Thoracic aorta (tissue), 2 donors: Measurements from ENCODE around the gene CHTF18. TPM values are rescaled to one million over a fixed set of nuclear protein-coding genes. Genes with fewer than 3 reads are reported as not detected.

Source experiments
- ATAC-seq: fragments of 150-250 bp; one replicate; pipeline ENCODE4 v1.8.0; 2017; ENCODE audit warnings: low read depth; ENCODE audit not compliant: insufficient number of reproducible peaks, low FRiP score
- DNase-seq: peaks from one replicate; pipeline ENCODE4 v3.0.0-alpha.2; 2020; ENCODE audit warnings: low spot score
- H3K27ac ChIP-seq, 2 donors: fragments of 200-600 bp; sonication (generic); 1 replicate in 1 of 2; 2 replicates in 1 of 2; pipeline ENCODE4 v1.5.1; 2016; ENCODE audit warnings: mild to moderate bottlenecking in 2 of 2, moderate library complexity in 2 of 2
- H3K27me3 ChIP-seq: fragments of 200-600 bp; sonication (generic); replicated peaks from 2 replicates; pipeline ENCODE4 v1.6.0; 2016; ENCODE audit warnings: mild to moderate bottlenecking; ENCODE audit not compliant: insufficient read depth
- H3K36me3 ChIP-seq: fragments of 200-600 bp; sonication (generic); one replicate; pipeline ENCODE4 v1.5.1; 2016
- H3K4me1 ChIP-seq, 2 donors: fragments of 200-600 bp; sonication (generic); 1 replicate in 1 of 2; 2 replicates in 1 of 2; pipeline versions ENCODE4 v1.5.1 to v1.6.0; 2016; ENCODE audit warnings: low read depth in 2 of 2, mild to moderate bottlenecking in 1 of 2; ENCODE audit not compliant: control insufficient read depth in 1 of 2
- H3K4me3 ChIP-seq: fragments of 200-600 bp; sonication (generic); 2 replicates; pipeline ENCODE4 v1.5.1; 2016; ENCODE audit warnings: mild to moderate bottlenecking
- H3K9me3 ChIP-seq: fragments of 200-600 bp; sonication (generic); 2 replicates; pipeline ENCODE4 v1.5.1; 2016
- total RNA-seq, 2 donors: library from RNA; depleted of rRNA; stranded (reverse); fragments of >200 nt; gene quantifications; one replicate each; pipeline versions ENCODE4 v1.1.0 to v1.2.3, GENCODE V29; 2016
- TF ChIP-seq, protein P1 (sequence below): fragments of 200-600 bp; sonication (generic); IDR thresholded peaks from one replicate; pipeline ENCODE4 v1.5.1; 2019; ENCODE audit warnings: antibody characterized with exemption

The CHTF18 gene
- total RNA-seq, 2 donors from 2014 or later, result 10.2 to 15.4 TPM

DNA sequence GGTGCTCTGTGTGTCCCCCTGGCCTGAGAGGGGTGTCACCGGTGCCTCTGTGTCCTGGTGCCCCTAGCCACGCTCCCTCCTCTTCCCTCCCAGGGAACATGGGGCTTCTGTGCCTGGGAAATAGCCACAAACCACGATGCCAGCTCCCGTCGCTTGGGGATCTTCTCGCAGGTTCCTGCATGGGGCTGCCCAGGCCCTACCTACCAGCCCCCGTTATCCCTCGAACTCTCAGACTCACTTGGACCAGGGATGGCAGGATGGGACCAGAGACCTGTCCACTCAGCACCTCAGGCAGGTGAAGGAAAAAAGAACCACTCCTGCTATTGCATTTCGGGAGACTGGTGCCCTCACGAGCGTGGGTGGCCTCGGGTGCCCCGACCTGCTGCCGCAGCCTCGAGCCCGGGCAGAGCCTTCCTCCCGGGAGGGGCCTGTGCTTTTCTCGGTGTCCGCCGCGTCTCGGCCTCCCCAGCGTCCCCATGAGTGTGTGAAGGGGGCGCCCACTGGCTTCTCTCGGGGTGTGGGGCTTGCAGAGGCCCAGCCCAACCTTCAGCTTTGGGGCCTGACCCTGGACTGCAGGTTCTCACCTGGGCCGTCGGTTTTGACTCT is 53.1 kb downstream of the CHTF18 start:
- peaks cover 7% of the 10 kb centered on the region for H3K9me3 ChIP-seq
- no peaks in the 10 kb centered on the region for H3K27me3 ChIP-seq
- H3K27ac ChIP-seq, result no peak overlapping the region
- ATAC-seq (no peak), DNase-seq (no peak)
- no peaks in the 10 kb centered on the region for H3K36me3 ChIP-seq
- H3K4me3 ChIP-seq, result no peak overlapping the region
- TF ChIP-seq, protein P1, sequence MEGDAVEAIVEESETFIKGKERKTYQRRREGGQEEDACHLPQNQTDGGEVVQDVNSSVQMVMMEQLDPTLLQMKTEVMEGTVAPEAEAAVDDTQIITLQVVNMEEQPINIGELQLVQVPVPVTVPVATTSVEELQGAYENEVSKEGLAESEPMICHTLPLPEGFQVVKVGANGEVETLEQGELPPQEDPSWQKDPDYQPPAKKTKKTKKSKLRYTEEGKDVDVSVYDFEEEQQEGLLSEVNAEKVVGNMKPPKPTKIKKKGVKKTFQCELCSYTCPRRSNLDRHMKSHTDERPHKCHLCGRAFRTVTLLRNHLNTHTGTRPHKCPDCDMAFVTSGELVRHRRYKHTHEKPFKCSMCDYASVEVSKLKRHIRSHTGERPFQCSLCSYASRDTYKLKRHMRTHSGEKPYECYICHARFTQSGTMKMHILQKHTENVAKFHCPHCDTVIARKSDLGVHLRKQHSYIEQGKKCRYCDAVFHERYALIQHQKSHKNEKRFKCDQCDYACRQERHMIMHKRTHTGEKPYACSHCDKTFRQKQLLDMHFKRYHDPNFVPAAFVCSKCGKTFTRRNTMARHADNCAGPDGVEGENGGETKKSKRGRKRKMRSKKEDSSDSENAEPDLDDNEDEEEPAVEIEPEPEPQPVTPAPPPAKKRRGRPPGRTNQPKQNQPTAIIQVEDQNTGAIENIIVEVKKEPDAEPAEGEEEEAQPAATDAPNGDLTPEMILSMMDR, result no peak
- no peaks in the 10 kb centered on the region for H3K4me1 ChIP-seq

DNA sequence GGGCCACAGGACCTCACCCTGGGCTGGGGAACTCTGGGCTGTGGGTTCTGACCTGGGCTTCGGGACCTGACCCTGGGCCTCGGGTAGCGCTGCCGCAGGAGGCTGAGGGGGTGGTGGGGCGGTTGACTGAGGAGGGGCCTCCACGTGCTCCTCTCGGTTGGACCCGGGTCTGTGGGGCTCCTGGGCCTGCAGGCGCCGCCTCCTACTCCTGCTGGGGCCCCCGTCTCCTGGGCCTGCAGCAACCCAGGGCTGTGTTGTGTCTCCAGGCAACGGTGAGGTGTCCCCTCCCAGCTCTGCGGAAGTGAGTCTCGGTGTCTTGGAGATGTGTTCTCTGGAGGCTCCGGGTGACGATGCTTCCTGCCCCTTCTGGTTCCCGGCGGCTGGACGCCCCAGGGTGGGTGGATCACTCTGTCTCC is 53.6 kb downstream of the CHTF18 start:
- Histone ChIP-seq H3K36me3 (no peaks in the 10 kb centered on the region), H3K9me3 (peaks cover 2% of the 10 kb centered on the region), H3K4me3 (no peak overlapping the region), H3K4me1 (no peaks in the 10 kb centered on the region), H3K27ac (no peak overlapping the region), H3K27me3 (no peaks in the 10 kb centered on the region)
- no peak for DNase-seq
- TF ChIP-seq, protein P1, result no peak
- ATAC-seq, result no peak

DNA sequence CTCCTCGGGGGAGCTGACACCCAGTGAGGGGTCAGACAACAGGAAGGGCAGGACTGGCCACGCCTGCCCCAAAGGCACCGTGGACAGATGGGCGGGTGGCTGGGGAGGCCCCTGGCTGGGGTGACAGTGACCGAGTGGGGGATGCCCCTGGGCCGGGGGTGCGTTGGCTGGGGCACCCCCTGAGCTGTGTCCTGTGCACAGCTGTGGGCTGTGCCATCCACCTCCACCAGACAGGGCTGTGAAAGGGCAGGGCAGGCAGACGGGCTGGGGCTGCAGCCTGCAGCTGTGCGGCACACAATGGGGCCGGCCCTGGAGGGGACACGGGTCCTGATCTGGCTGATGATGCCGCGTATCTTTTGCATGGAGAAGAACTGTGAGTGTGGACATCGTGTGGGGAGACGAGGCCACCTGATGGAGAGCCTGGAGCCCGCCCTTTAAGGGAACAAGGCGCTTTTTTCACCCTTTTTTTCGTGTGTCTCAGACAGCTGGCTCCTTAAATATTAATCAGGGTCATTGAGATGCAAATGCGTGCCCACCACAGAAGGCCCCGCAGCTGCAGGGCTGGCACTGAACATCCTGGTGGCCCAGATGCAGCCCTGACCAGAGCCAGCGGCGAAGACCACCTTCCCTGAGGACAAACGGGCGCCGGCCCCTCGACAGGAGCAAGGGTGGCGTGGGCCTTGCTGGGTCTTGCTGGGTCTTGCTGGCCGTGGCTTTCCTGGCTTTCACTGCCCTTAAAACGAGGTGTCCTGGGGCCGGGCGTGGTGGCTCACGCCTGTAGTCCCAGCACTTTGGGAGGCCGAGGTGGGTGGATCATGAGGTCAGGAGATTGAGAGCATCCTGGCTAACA is 54.5 kb downstream of the CHTF18 start:
- Histone ChIP-seq H3K4me1 (no peaks in the 10 kb centered on the region), H3K4me3 (no peak overlapping the region), H3K27ac (no peak overlapping the region), H3K27me3 (no peaks in the 10 kb centered on the region), H3K9me3 (no peaks in the 10 kb centered on the region), H3K36me3 (no peaks in the 10 kb centered on the region)
- DNase-seq (no peak), ATAC-seq (no peak)
- TF ChIP-seq, protein P1, result no peak

DNA sequence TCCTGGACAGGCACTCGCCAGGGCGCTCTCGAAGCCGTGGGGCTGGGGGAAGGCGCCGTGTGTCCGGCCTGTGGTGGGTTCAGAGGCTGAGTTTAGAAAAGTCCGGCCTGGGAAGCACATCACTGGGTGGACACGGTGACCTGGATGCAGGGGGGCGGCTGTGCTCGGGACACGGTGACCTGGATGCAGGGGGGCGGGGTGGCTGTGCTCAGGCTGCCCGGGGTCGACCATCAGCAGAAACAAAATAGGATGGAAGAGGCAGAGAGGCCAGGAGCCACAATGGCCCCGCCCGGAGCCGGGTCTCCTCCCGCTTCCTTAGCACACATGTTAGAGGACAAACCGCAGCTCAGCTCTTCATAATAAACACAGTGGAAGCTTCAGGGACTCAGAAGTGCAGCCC is 55.4 kb downstream of the CHTF18 start:
- ATAC-seq, result no peak
- Histone ChIP-seq H3K9me3 (no peaks in the 10 kb centered on the region), H3K36me3 (no peaks in the 10 kb centered on the region), H3K4me1 (no peaks in the 10 kb centered on the region), H3K27ac (no peak overlapping the region), H3K27me3 (no peaks in the 10 kb centered on the region), H3K4me3 (no peak overlapping the region)
- TF ChIP-seq, protein P1, result no peak
- no peak for DNase-seq

DNA sequence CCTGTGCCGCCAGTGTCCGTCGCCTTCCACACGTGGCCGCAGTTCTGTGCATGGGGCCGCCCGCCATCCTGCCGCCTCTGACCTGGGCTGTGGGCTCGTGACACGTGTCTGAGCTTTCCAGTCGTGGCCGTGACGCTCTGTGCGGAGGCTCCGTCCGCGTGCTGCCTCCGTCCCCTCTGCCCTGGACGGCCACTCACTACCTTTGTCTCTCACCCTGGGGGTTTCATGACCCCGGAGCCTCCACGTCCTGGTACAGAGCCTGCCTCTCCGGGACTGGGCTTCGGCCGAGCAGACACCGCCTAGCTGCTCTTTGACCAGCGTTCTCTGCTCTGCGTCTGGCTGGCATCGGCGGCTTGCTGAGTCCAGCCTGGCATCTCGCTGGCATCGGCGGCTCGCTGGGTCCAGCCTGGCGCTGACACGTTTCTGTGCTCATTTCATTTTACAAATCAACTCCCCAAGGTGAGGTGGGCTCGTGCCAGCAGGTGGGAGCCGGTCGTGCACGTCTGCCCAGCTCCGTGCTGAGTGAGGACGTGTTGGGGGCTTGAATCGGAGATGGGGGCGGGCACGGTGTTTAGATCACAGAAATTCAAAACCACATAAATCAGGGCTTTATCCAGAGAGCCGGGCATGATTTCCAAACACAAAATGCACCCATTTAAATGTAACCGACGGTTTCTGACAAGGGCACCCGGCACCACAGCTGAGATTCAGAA is 56.4 kb downstream of the CHTF18 start:
- ATAC-seq, result no peak
- Histone ChIP-seq H3K4me1 (no peaks in the 10 kb centered on the region), H3K9me3 (no peaks in the 10 kb centered on the region), H3K27me3 (no peaks in the 10 kb centered on the region), H3K27ac (no peak overlapping the region), H3K36me3 (no peaks in the 10 kb centered on the region), H3K4me3 (no peak overlapping the region)
- TF ChIP-seq, protein P1, result no peak
- DNase-seq, result no peak
